ENCODE data around the gene C1QB.

Gene C1QB

GRCh38 chr1:22662986-22663408 lies 10.0 kb downstream of the C1QB start:
- no peak for ATAC-seq
- no peak for TF ChIP-seq ARNTL (CRISPR knock-in tag; IDR thresholded peaks at IDR 0.05; ENCODE audit: borderline replicate concordance, low read depth)
- no peak for TF ChIP-seq POU6F1 (CRISPR knock-in tag; IDR thresholded peaks at IDR 0.05; ENCODE audit: borderline replicate concordance, low read depth)
- TF ChIP-seq ZNF8 (CRISPR knock-in tag; IDR thresholded peaks at IDR 0.05), result no peak
- TF ChIP-seq PPARA (CRISPR knock-in tag; IDR thresholded peaks at IDR 0.05; ENCODE audit: borderline replicate concordance), result no peak
- TF ChIP-seq PATZ1 (CRISPR knock-in tag; IDR thresholded peaks at IDR 0.05; ENCODE audit: borderline replicate concordance), result no peak
- TF ChIP-seq GLIS3 (CRISPR knock-in tag; IDR thresholded peaks at IDR 0.05), result no peak
- no peak for TF ChIP-seq ZFP3 (CRISPR knock-in tag; IDR thresholded peaks at IDR 0.05)
- no peak for TF ChIP-seq CREB5 (CRISPR knock-in tag; IDR thresholded peaks at IDR 0.05; ENCODE audit: low read depth)
- TF ChIP-seq OSR1 (CRISPR knock-in tag; IDR thresholded peaks at IDR 0.05), result no peak
- TF ChIP-seq CSRNP3 (CRISPR knock-in tag; IDR thresholded peaks at IDR 0.05), result no peak
- no peak for TF ChIP-seq RARB (CRISPR knock-in tag; IDR thresholded peaks at IDR 0.05)
- TF ChIP-seq ZNF565 (CRISPR knock-in tag; conservative IDR thresholded peaks at IDR 0.05; ENCODE audit: low read depth), result no peak
- TF ChIP-seq TSHZ2 (CRISPR knock-in tag; IDR thresholded peaks at IDR 0.05), result no peak
- TF ChIP-seq TCF4 (CRISPR knock-in tag; IDR thresholded peaks at IDR 0.05; ENCODE audit: borderline replicate concordance), result no peak

GRCh38 chr1:22665752-22666151 lies 12.7 kb downstream of the C1QB start:
- peak; percentile 81 for ATAC-seq
- TF ChIP-seq TSHZ2 (CRISPR knock-in tag; IDR thresholded peaks at IDR 0.05) (no peak), SNAI2 (CRISPR knock-in tag; IDR thresholded peaks at IDR 0.05) (no peak), BACH2 (CRISPR knock-in tag; IDR thresholded peaks at IDR 0.05; ENCODE audit: borderline replicate concordance) (no peak), ISL1 (CRISPR knock-in tag; IDR thresholded peaks at IDR 0.05) (no peak), CSDC2 (CRISPR knock-in tag; IDR thresholded peaks at IDR 0.05) (no peak), ZFP30 (CRISPR knock-in tag; IDR thresholded peaks at IDR 0.05) (no peak), ESRRG (CRISPR knock-in tag; IDR thresholded peaks at IDR 0.05) (no peak), PATZ1 (CRISPR knock-in tag; IDR thresholded peaks at IDR 0.05; ENCODE audit: borderline replicate concordance) (no peak), ZNF565 (CRISPR knock-in tag; conservative IDR thresholded peaks at IDR 0.05; ENCODE audit: low read depth) (no peak), TCF4 (CRISPR knock-in tag; IDR thresholded peaks at IDR 0.05; ENCODE audit: borderline replicate concordance) (no peak)
